HG03575 (cell line): ENCODE measurements around the gene PITRM1.

Experiments
- ATAC-seq: cut with Tn5 transposase; IDR thresholded peaks from one replicate; pipeline ENCODE4 v1.9.1; 2021; ENCODE audit not compliant: unreplicated experiment, insufficient number of reproducible peaks, low FRiP score; ENCODE audit errors: extremely low read depth

PITRM1 gene

DNA sequence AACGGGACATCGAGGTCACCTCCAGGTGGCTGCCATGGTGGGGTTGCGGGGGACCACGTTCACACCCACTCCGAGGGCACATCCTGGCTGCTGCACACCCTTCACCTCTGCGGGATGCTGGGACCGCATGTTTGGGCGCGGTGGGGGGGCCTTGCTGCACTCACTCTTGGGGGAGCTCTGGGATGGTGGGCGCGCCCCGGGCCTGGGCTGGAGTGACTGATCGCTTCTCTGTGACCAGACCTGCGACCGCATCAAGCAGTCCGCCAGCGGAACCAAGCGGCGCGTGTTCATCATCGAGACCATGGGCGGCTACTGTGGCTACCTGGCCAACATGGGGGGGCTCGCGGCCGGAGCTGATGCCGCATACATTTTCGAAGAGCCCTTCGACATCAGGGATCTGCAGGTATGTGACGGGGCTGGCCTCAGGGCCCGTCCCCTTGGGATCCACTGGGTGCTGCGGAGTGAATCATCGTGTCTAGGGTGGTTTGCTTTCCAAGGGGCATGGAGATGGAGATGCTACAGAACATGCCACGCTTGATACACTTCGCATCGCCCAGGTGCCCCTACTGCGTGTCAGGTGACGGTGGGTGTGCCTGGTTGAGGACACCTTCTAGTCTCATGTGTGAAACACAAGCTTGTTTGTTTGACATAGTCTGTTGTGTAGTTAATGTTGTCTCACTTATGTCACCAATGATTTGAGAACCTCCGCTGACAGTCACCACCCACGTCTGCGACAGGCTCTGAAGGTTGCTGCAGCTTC, 42.8 kb downstream of the PITRM1 start:
- no peak for ATAC-seq

DNA sequence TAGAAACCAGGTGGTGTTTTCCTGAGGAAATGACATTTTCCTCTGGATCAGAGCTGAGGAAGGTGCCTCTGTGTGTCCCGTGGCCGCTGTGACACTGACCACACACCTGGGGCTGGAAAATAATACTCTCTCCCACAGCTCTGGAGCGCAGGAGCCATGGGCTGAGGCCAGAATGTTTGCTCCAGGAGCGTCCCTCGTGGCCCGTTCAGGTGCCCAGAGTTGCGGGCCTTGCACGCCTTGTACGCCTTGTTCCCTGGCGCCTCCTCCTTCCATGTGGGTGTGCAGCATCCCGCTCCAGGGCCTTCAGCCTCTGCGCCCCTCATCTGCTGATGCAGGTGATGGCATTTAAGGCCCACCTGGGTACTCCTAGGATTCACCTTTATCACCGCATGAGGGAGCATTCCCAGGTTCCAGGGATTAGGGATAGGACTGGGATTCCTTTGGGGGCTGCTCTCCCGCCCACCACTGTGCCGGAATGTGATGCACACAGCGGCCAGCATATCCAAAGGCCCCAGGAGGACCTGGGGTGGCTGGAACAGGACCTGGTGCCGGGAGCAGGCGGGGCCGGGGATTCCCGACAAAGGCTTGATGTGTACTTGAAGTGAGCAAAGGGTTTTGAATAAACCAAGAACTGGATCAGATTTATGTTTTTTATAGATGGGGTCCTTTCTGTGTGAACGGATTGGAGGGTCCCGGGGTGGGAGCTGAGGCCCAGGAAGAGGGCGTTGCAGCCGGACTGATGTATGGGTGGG, 44.0 kb downstream of the PITRM1 start:
- no peak for ATAC-seq

DNA sequence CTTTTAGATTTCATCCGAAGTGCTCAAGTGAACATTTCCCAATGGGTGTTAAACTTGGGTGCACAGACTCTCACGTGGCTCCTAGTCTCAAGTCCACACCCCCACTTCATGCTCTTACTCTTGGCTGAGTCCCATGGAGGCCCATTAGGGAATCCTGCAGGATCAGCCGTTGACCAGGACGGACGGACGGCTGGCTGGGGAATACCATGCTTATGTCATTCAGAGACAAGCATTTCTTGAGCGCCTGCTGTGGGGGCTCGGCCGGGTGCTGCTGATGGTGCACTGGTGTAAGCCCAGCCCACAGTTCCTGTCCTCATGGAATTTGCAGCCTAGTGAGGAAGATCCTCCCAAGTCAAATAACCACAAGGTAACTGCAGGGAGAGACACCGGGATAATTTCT, 44.7 kb downstream of the PITRM1 start:
- no peak for ATAC-seq

DNA sequence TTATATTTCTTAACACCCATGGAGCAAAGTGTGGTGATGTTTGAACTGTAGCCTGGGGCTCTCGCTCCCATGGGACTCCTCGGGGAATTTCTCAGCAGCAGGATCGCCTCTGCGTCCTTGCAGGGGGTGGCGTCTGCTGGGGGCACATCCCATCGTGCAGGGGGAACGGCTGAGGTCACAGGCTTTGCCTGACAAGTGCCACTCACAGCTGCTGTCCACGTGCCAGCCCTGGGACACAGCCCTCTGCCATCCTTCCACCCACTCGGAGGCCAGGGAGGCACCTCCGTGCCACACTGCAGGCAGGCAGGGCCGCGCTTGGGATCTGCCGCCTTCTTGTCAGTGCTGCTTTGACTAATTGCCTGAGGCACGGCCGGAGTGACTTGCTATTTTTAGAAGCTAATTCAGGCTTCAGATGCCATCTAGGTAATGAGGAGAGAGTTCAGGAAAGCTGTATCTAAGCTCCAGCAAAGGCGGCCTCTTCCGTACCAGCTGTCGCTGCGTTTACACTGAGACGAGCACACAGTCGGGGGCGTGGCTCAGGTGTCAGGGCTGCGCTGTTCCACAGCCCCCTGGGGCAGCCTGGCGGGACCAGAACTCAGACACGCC, 45.7 kb downstream of the PITRM1 start:
- no peak for ATAC-seq

DNA sequence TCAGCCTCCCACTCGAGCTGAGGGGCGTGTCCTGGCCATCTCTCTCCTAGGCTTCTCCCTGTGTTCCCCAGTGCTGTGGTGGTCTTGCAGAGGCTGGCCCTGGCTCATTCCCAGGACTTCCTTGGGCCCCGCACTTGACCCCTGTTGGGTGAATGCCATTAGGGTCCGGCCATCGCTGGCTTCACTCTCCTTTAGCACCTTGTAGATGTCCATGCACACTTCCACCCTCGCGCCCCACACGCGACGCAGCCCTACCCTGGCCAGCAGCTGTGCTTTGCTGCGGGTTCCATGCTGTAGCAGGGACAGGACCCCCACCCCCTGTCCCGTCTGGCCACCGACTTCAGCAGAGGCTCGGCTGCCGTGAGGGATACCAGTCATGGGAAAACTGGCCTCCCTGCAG, 46.3 kb downstream of the PITRM1 start:
- no peak for ATAC-seq

DNA sequence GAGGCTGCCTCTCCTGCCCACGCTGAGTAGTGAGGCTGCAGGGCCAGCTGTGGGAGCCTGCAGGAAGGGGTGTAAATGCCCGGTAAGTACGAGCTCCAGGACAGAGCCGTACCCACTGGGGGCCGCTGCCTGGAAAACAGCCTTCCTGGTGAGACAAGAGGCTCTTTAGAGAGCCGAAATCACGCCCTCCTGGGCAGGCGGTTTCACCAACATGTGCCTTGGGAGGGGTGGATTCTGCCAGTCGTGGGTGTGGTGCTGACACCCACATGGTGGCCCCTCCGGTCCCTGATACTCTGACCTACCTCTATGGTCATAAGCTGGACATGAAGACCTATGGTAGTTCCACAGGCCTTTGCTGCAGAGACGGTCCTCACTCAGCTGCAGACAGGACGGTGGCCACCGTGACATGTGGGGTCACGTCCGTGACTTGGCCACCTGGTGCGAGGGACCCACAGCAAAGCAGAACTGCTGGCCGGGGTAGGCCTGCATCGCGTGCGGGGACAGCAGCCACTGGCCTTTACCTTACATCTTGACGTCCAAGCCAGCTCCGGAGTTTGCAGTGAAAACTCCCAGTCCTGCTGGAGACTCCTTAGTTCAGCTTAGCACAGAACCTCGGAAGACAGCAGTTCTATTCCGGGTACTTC, 46.9 kb downstream of the PITRM1 start:
- no peak for ATAC-seq

DNA sequence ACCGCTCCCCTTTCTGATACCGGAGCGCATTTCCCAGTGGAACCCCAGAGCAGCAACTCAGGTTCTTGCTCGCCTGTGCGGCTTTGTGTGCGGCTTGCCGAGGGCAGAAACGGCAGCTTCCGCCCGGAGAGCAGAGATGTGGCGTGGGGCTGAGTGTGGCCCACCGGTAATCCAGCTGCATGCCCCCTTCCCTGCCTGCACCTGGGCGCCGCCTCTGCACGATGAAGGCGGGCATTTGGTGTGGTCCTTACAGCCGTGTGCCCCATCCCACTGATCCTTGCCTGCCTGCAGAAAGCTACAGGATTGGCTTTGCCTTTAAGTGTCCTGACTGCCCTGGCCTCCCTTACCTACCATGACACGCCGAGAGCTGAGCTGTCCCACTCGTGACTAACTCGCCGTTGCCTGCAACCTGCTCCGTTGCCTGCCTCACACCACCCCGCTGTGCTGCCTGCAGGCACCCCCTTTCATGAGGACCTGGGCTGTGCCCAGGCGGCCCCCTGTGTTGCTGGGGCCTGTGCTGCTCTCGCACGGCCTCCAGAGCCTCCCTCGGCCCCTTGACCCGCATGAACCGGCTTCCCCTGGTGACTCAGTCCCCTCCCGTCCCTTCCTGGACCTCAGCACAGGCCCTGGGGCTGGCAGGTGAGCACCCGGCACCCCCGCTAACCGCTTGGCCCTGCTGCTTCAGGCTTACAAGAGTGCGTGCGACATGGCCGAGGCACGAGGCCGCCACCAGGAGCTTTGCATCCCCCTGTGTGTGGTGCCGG, 48.0 kb downstream of the PITRM1 start:
- no peak for ATAC-seq

DNA sequence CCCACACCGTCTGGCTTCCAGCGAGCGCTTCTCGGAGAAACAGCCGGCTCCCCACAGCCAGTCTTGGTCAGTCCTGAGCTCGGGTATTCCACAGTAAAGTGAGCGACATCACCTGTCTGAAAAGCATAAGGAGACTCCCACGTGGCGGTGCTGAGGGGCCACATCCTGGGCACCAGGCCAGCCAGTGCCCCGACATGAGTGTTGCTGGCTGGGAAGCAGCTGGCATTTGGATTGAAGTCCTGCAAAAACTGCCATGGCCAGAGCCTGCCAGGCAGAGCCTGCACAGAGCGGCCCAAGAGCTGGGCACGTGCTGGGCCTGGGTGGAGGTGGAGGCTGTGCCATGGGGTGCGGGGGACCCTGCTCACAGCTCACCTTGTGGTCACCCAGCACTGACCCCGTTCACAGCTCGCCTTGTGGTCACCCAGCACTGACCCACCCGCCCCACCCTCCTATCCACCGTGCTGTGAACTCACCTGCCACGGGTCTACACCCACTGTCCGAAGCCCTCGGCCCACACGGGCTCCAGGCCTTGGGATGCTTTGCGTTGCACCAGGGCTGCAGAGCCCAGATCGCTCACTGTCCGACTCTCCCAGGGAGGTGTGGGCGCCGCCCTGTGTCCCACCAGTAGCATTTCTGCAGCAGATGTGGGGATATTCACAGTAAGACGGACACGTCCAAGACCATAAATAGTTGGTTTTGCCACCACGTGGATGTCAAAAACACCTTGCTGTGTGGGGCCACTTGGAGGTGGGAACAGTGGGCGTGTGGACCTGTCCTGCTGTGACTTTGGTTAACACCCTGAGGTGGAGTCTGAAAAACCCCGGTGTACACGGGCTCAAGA, 48.8 kb downstream of the PITRM1 start:
- no peak for ATAC-seq

DNA sequence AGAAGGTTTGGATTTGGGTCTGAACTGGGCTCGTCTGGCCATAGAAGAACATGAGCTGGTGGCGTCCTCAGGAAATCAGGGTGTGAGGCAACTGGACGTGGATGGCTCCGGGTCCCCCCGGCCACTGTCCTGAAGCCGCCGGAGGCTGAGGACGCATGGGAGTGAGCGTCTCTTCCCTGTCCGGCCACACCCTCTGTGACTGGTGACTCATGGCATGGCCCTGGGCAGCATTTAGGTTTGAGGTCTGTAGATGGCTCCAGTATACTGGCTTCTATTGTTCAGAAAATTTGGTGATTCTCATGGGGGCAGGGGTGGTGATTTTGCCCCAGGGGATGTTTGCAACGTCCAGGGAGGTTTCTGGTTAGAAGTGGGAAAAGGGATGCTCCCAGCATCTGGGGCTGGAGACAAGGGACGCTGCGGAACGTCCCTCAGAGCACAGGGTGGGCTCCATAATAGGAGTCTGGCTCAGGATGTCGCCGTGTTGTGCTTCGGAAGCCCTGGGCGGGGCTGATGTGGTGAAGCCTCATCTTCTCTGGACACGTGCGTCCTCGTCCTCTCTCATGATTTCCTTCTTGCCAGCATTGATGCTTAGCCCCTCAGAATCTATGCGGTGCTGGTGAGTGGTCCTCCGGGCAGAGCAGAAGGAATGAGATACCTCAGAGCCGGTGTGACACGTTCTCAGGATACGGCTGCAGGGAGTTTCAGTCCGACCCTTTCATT, 49.9 kb downstream of the PITRM1 start:
- no peak for ATAC-seq

DNA sequence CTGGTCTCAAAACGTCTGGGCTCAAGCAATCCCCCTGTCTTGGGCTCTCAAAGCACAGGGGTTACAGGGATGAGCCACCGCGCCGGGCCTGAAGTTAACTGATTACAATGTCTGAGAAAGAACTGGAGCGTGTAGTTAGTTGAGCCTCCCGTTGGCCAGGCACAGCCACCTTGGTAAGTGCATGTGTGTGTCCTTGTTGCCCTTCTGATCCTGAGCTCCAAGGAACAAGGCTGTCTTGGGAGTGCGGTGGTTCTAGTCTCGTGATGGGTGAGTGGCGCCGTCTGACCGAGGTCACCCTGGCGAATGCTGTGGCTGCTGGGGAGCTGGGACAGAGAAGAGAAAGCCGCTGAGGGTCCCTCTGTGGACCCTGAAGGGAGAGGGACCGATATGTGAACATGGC, 50.5 kb downstream of the PITRM1 start:
- ATAC-seq, result no peak

DNA sequence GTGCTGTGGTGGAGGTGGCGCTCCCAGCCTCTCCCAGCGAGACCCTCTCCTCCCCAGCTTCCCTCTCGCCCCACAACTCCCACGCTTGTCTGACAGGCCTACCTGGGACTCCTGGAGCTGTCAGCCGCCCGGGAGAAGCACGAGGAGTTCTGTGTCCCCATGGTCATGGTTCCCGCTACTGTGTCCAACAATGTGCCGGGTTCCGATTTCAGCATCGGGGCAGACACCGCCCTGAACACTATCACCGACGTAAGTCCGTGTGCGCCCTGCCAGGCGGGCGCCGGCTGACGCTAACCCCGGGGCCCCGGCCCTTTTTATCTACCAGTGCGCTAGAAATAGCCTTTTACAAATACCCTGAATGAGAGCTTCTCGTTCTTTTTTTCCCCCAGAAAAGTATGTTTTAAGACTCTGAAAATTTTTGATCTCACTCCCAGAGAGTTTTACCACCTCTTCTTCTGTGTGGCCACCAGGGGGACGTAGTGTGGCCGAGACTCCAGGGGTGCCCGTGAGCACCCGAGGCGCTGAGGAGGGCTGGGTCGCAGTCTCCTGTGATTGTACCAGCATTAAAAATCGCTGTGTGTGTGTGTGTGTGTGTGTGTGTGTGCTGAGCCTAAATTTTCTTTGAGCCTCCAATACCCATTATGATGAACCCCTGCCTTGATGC, 52.7 kb downstream of the PITRM1 start:
- no peak for ATAC-seq

DNA sequence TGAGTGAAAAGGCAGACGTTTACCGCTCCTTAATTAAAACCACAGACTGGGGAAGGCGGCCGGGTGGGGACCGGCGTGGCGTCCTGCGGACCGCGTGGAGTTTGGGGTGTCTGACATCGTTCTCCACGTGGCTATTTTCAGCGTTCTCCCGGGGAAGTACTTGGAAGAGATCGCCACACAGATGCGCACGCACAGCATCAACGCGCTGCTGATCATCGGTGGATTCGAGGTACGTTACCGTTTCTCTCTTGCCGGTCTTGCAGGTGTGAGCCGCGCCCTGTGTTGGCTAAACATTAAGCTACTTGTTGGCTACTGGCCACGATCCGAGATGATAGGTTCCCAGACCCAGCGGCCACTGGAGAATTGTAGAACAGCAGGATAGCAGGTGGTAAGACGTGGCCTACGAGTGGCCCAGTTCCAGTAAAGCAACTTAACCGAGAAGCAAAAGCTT, 53.9 kb downstream of the PITRM1 start:
- ATAC-seq, result no peak

DNA sequence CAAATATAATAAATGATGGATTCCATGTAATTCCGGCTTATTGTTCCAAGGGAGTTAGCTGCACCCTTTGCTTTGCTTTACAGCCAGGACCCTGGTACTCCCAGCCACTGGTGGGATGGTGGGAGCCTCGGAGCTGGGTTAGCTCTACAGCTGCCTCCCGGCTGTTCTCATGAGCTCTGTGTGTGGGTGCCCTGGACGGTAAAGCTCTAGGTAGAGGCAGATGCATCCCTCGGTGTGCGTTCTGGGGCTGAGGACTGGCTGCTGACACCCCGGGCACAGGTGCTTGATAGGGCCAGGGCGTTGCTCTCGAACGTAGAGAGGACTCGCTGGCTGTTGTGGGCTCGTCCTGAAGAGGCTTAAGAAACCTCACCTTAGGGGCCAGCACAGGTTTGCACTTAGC, 55.1 kb downstream of the PITRM1 start:
- no peak for ATAC-seq

DNA sequence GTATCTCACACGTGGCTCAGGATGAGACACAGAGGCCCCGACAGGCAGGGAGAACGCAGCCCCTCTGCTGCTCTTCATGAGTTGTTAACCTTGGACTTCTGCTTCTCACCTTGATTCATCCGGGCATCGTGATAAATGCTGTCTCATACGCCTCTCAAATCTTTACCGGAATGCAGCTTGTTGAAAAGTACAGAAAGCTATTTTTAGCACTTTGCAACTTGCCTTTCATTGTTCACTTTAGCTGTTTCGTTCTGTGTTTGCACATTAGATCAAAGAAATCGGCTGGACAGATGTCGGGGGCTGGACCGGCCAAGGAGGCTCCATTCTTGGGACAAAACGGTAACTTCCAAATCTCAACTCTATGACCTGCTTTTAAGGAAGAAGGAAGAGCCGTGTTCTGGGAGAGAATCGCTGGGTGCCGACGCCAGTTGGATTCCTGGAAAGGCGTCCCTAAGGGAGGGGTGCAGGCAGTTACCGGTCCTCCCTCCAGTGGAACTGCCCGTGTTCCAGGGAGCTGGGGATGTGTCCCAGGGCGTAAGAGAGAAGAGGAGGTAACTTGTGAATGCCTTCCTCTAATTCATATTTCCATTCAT, 56.0 kb downstream of the PITRM1 start:
- no peak for ATAC-seq

DNA sequence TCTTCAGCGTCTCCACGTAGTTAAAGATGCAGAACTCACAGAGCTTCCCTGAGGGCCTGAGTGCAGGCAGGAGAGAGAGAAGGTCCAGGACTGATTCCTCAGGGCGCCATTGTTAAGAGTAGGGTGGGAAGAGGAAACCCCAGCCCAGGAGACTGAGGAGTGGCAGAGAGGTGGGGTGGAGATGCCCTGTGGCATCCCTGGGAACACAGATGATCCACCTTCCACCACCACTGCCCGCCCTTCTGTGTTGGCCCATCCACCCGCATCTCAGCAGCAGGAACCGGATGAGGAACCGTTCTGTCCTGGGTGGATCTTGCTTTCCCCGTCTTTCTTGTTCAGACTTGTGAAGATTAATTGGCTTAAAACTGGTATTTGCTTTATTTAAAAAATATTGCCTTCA, 56.9 kb downstream of the PITRM1 start:
- ATAC-seq, result no peak

DNA sequence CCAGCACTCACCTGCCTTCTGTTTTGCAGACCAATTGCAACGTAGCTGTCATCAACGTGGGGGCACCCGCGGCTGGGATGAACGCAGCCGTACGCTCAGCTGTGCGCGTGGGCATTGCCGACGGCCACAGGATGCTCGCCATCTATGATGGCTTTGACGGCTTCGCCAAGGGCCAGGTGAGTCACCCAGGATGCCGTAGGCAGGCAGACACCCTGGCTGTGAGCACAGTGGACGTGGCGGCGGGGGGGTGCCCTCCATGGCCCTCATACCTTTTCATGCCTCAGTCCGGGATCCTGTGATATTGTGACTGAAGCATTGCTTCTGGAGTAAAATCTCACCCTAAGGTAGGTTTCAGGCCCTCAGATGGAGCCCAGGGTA, 59.2 kb downstream of the PITRM1 start:
- ATAC-seq, result no peak

DNA sequence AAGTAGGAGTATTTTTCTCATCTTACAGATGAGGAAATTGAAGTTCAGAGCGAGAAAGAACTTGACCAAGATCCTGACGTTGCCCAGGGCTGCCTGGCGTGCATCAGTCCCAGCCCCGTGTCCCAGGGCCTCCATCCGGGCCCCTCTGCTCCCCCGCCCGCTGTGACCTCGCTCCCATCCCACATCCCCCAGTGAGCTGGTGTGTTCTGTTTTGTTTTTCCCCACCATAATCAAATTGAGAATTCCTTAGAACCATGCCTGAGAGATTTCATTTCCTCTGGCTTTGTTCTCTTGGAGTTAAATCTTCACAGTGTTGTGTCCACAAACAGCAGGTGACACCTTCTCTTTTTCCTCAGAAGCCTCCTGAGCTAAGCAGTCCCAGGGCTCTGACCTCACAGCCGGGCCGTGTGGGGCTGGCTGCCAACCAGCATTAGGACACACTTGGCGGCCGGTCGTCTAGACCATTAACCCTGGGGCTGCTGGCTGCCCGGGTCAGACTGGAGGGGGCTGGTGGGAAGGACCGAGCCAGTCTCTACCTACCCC, 60.9 kb downstream of the PITRM1 start:
- ATAC-seq, result no peak
